ENCODE measurements around the gene ACBD6.

DNA sequence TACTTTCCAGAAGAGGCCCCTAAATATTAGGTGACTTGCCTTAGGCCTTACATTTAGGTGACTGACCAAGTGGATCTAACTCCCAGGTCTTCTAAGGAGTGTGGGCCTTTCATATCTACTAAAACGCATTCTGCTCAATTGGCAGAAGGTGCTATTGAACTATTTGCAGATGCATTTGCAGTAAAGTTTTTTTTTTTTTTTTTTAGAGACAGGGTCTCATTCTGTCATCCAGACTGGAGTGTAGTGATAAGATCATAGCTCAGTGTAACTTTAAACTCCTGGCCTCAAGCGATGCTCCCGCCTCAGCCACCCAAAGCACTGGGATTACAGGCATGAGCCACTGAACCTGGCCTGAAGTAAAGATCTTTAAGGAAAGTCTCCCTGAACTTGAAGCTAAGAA is 13.0 kb upstream of the ACBD6 start:
- TF ChIP-seq, protein P1, sequence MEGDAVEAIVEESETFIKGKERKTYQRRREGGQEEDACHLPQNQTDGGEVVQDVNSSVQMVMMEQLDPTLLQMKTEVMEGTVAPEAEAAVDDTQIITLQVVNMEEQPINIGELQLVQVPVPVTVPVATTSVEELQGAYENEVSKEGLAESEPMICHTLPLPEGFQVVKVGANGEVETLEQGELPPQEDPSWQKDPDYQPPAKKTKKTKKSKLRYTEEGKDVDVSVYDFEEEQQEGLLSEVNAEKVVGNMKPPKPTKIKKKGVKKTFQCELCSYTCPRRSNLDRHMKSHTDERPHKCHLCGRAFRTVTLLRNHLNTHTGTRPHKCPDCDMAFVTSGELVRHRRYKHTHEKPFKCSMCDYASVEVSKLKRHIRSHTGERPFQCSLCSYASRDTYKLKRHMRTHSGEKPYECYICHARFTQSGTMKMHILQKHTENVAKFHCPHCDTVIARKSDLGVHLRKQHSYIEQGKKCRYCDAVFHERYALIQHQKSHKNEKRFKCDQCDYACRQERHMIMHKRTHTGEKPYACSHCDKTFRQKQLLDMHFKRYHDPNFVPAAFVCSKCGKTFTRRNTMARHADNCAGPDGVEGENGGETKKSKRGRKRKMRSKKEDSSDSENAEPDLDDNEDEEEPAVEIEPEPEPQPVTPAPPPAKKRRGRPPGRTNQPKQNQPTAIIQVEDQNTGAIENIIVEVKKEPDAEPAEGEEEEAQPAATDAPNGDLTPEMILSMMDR (IDR thresholded peaks at IDR 0.05) = no peak
- TF ChIP-seq POLR2A (IDR thresholded peaks at IDR 0.05) = no peak
